BLaER1 treated with 17β-estradiol and CSF1 and Interleukin-3, amounts not matched to agents 10 nM and 100 nM (cell line): ENCODE results near the gene GLIS1.

Experiments
- H3K27ac ChIP-seq, 11 experiments: shearing (Covaris generic); formaldehyde crosslinking; 2 replicates each; pipeline ENCODE4 v1.8.1; 2022
- H3K27me3 ChIP-seq, 11 experiments: shearing (Covaris generic); formaldehyde crosslinking; 2 replicates each; pipeline ENCODE4 v1.8.1; 2022
- H3K36me3 ChIP-seq, 11 experiments: shearing (Covaris generic); formaldehyde crosslinking; 2 replicates each; pipeline ENCODE4 v1.8.1; 2022
- H3K4me1 ChIP-seq, 10 experiments: shearing (Covaris generic); formaldehyde crosslinking; 2 replicates each; pipeline ENCODE4 v1.8.1; 2022
- H3K4me2 ChIP-seq, 11 experiments: shearing (Covaris generic); formaldehyde crosslinking; 2 replicates each; pipeline ENCODE4 v1.8.1; 2022
- H3K4me3 ChIP-seq, 10 experiments: shearing (Covaris generic); formaldehyde crosslinking; 2 replicates each; pipeline ENCODE4 v1.8.1; 2022
- H3K9ac ChIP-seq, 11 experiments: shearing (Covaris generic); formaldehyde crosslinking; 2 replicates each; pipeline ENCODE4 v1.8.1; 2022
- H3K9me3 ChIP-seq, 11 experiments: shearing (Covaris generic); formaldehyde crosslinking; replicated peaks in 1 of 11; 2 replicates each; pipeline ENCODE4 v1.8.1; 2022
- H4K20me1 ChIP-seq, 11 experiments: shearing (Covaris generic); formaldehyde crosslinking; 2 replicates each; pipeline ENCODE4 v1.8.1; 2022
- Cebpa-rat ChIP-seq, 11 experiments: shearing (Covaris generic); IDR thresholded peaks; 2 replicates each; pipeline ENCODE4 v1.8.1; 2022

The GLIS1 gene

GRCh38 chr1:53687426-53687825, 51.5 kb downstream of the GLIS1 start:
- H3K36me3 ChIP-seq: no peaks in the 10 kb centered on the region
- no peak for TF ChIP-seq Cebpa-rat (IDR thresholded peaks at IDR 0.05)
- no peak overlapping the region for H3K4me3 ChIP-seq
- no peak overlapping the region for H3K9ac ChIP-seq
- H3K4me1 ChIP-seq: peaks cover 0 to 23% (median 18%) of the 10 kb centered on the region in 10 experiments; a peak in 15 of 20 replicates
- no peaks in the 10 kb centered on the region for H3K9me3 ChIP-seq
- peaks cover 0 to 7% (median 0%) of the 10 kb centered on the region in 11 experiments; a peak in 1 of 22 replicates for H4K20me1 ChIP-seq
- H3K27ac ChIP-seq: no peak overlapping the region
- no peak overlapping the region for H3K4me2 ChIP-seq
- H3K27me3 ChIP-seq: no peaks in the 10 kb centered on the region; a peak in 1 of 22 replicates

- H3K4me1 ChIP-seq: peaks cover 4 to 28% (median 23%) of the 10 kb centered on the region in 10 experiments
Measured at GRCh38 chr1:53686965-53687267, 52.0 kb downstream of the GLIS1 start.

GRCh38 chr1:53686091-53686964, 52.6 kb downstream of the GLIS1 start:
- peaks cover 0 to 7% (median 0%) of the 10 kb centered on the region in 11 experiments; a peak in 1 of 22 replicates for H4K20me1 ChIP-seq
- H3K27ac ChIP-seq: no peak overlapping the region
- H3K9ac ChIP-seq: 0 out of 22 replicates have a peak overlapping the region, but pooled peaks of 1 of the 11 experiments have one; percentile 18
- no peaks in the 10 kb centered on the region; a peak in 1 of 22 replicates for H3K27me3 ChIP-seq
- no peaks in the 10 kb centered on the region for H3K36me3 ChIP-seq
- H3K4me3 ChIP-seq: no peak overlapping the region
- TF ChIP-seq Cebpa-rat (IDR thresholded peaks at IDR 0.05): no peak
- peaks cover 9 to 34% (median 29%) of the 10 kb centered on the region in 10 experiments for H3K4me1 ChIP-seq
- H3K4me2 ChIP-seq: peak overlapping the region in 9 of 11 experiments; percentile 5 to 68 (median 55); a peak in 17 of 22 replicates
- no peaks in the 10 kb centered on the region for H3K9me3 ChIP-seq

More at GRCh38 chr1:53686965-53687267, 52.0 kb downstream of the GLIS1 start:
- no peak overlapping the region for H3K9ac ChIP-seq
- TF ChIP-seq Cebpa-rat (IDR thresholded peaks at IDR 0.05): no peak
- H4K20me1 ChIP-seq: peaks cover 0 to 7% (median 0%) of the 10 kb centered on the region in 11 experiments; a peak in 1 of 22 replicates
- no peak overlapping the region for H3K4me3 ChIP-seq
- H3K4me2 ChIP-seq: peak overlapping the region in 1 of 11 experiments; percentile 68; a peak in 2 of 22 replicates
- no peaks in the 10 kb centered on the region; a peak in 1 of 22 replicates for H3K27me3 ChIP-seq
- H3K27ac ChIP-seq: no peak overlapping the region
- H3K36me3 ChIP-seq: no peaks in the 10 kb centered on the region
- no peaks in the 10 kb centered on the region for H3K9me3 ChIP-seq

- Histone ChIP-seq H3K36me3 (no peaks in the 10 kb centered on the region), H3K4me1 (peaks cover 10 to 38% (median 32%) of the 10 kb centered on the region in 10 experiments), H4K20me1 (peaks cover 0 to 7% (median 0%) of the 10 kb centered on the region in 11 experiments; a peak in 1 of 22 replicates), H3K27ac (no peak overlapping the region), H3K9me3 (no peaks in the 10 kb centered on the region), H3K4me3 (no peak overlapping the region), H3K9ac (peak overlapping the region in 3 of 11 experiments; percentile 10 to 24 (median 18); a peak in 2 of 22 replicates), H3K4me2 (peak overlapping the region in 9 of 11 experiments; percentile 5 to 68 (median 55); a peak in 17 of 22 replicates), H3K27me3 (no peaks in the 10 kb centered on the region; a peak in 1 of 22 replicates)
- no peak for TF ChIP-seq Cebpa-rat (IDR thresholded peaks at IDR 0.05)
Measured at GRCh38 chr1:53685272-53686051, 53.5 kb downstream of the GLIS1 start.

DNA sequence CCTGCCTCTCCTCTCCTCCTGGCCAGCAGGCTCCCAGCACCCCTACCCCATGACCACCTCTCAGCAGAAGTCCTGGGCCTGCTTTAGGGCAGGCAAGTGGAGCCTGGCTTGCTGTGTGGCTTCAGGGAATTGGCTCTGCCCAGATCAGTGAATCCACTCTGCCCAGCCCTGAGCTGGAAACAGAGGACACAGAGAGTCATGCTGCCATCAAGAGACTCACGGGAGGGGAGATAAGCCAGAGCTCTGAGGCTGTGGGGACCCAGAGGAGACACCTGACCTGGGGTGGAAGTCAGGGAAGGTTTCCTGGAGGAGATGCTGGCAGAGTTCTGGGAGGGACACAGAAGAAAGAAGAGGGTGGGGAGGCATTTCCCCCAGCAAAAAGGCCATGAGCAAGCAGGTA, 54.2 kb downstream of the GLIS1 start:
- TF ChIP-seq Cebpa-rat (IDR thresholded peaks at IDR 0.05): no peak
- peaks cover 0 to 7% (median 0%) of the 10 kb centered on the region in 11 experiments; a peak in 1 of 22 replicates for H4K20me1 ChIP-seq
- H3K27ac ChIP-seq: no peak overlapping the region
- H3K36me3 ChIP-seq: no peaks in the 10 kb centered on the region
- no peak overlapping the region for H3K4me3 ChIP-seq
- H3K4me1 ChIP-seq: peaks cover 10 to 40% (median 32%) of the 10 kb centered on the region in 10 experiments
- H3K27me3 ChIP-seq: no peaks in the 10 kb centered on the region; a peak in 1 of 22 replicates
- H3K9ac ChIP-seq: no peak overlapping the region
- H3K9me3 ChIP-seq: no peaks in the 10 kb centered on the region
- H3K4me2 ChIP-seq: peak overlapping the region in 2 of 11 experiments; percentile 55 to 58; a peak in 4 of 22 replicates

DNA sequence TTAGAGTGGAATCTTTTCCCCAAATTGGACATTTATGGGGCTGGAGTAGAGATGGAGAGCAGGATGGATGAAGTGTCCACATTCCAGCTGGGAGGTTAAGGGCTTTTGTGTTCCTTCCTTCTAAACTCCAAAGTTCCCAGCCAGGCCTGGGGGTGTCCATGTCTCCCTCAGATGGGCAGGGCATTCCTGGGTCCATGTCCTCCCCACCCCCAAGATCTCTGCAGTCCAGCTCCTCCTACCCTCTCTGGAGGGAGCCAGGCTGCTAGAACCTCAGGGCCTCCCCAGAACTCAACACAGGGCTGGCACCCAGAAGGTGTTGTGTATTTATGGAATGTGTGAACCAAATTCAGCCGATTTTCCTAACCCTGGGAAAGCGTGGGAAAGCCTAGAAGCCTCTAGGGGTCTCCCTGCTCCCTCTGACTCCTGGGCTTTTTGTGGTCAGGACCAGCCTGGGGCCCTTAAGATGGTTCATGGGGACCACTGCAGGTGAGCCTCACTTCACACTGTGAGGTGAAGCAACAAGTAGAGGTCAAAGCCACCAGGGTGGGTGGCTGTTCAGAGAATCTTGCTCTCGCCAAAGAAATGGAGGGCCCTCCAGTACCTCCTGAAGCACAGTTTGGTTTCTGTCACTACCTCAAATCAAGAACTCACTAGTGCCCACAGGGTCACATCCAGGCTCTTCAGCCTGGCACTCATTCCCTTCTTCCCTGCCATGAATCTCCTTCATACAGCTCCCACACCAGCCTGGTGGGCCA, 54.8 kb downstream of the GLIS1 start:
- TF ChIP-seq Cebpa-rat (IDR thresholded peaks at IDR 0.05): no peak
- H3K9ac ChIP-seq: no peak overlapping the region
- H3K27ac ChIP-seq: no peak overlapping the region
- no peak overlapping the region for H3K4me3 ChIP-seq
- no peaks in the 10 kb centered on the region for H3K9me3 ChIP-seq
- H3K4me2 ChIP-seq: no peak overlapping the region
- peaks cover 10 to 46% (median 37%) of the 10 kb centered on the region in 10 experiments for H3K4me1 ChIP-seq
- H3K36me3 ChIP-seq: no peaks in the 10 kb centered on the region
- H3K27me3 ChIP-seq: no peaks in the 10 kb centered on the region; a peak in 1 of 22 replicates
- peaks cover 0 to 7% (median 0%) of the 10 kb centered on the region in 11 experiments; a peak in 1 of 22 replicates for H4K20me1 ChIP-seq

GRCh38 chr1:53682881-53683280, 56.1 kb downstream of the GLIS1 start:
- Histone ChIP-seq H3K27ac (no peak overlapping the region), H3K36me3 (no peaks in the 10 kb centered on the region), H3K9ac (no peak overlapping the region), H3K4me1 (peaks cover 10 to 51% (median 41%) of the 10 kb centered on the region in 10 experiments), H3K9me3 (no peaks in the 10 kb centered on the region), H4K20me1 (peaks cover 0 to 7% (median 0%) of the 10 kb centered on the region in 11 experiments; a peak in 1 of 22 replicates), H3K4me3 (no peak overlapping the region), H3K27me3 (no peaks in the 10 kb centered on the region; a peak in 1 of 22 replicates), H3K4me2 (peak overlapping the region in 1 of 11 experiments; percentile 60; a peak in 3 of 22 replicates)
- TF ChIP-seq Cebpa-rat (IDR thresholded peaks at IDR 0.05): no peak

DNA sequence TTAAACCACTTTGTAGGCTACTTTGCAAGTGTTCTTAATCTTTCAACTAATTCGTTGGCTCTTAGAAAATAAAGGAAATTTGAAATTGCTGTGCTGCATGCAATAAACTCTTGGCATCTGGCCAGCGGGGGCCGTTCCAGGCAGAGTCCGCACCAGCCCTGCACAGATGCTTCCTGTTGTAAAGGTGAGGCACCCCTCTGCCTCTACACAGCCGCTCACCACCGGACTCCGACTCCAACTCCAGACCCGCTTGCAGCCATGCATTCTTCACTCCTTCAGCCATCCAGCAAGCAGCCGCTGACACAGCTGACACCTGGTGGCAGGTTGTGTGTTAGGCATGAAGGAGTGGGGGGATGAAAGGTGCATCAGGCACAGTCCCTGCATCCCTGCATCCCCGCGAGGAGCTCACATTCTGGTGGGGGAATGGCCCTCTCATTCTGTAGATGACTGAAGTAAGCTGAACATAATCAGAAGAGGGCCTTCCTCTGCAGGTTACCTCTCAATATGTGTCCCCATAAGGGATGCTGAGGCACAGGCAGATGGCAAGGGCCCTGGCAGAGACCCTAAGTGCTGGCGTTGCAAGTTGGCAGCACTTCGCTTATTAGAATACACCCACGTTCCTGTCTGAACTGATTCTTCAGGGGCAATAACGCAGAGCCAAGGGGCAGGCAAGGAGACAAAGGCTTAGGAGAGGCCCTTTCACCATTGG, 56.8 kb downstream of the GLIS1 start:
- H3K27me3 ChIP-seq: no peaks in the 10 kb centered on the region; a peak in 1 of 22 replicates
- no peaks in the 10 kb centered on the region for H3K36me3 ChIP-seq
- H3K4me1 ChIP-seq: peaks cover 10 to 51% (median 41%) of the 10 kb centered on the region in 10 experiments
- peak overlapping the region; percentile 10 to 81 (median 64); a peak in 21 of 22 replicates for H3K4me2 ChIP-seq
- H3K9me3 ChIP-seq: no peaks in the 10 kb centered on the region
- TF ChIP-seq Cebpa-rat (IDR thresholded peaks at IDR 0.05): no peak
- H4K20me1 ChIP-seq: peaks cover 0 to 7% (median 0%) of the 10 kb centered on the region in 11 experiments; a peak in 2 of 22 replicates
- no peak overlapping the region for H3K4me3 ChIP-seq
- no peak overlapping the region for H3K27ac ChIP-seq
- H3K9ac ChIP-seq: peak overlapping the region in 1 of 11 experiments; percentile 4; a peak in 1 of 22 replicates
